Measurements from ENCODE around the gene LHX6. TPM values are rescaled to one million over a fixed set of nuclear protein-coding genes. Genes with fewer than 3 reads are reported as not detected.

The LHX6 gene
- total RNA-seq, 1 experiment from 2014 or later, result 1.8 TPM

DNA sequence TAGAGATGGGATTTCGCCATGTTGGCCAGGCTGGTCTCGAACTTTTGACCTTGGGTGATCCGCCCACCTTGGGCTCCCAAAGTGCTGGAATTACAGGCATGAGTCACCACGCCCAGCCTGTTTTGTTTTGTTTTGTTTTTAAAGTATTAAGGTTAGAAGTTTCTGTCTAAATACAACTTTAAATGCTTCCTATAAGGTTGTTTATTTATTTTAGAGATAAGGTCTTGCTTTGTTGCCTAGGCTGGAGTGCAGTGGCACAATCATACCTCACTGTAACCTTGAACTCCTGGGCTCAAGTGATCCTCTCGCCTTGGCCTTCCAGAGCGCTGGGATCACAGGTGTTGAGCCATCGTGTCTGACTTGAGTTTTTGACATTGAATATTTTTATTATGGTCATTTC is 47.3 kb upstream of the LHX6 start:
- H3K27me3 Mint-ChIP-seq (ENCODE audit: low read depth), result no peaks in the 10 kb centered on the region
- peaks cover 0 to 3% of the 10 kb centered on the region in 2 experiments; a peak in 3 of 4 replicates for H3K4me1 Mint-ChIP-seq
- no peaks in the 10 kb centered on the region for H3K27me3 ChIP-seq (ENCODE audit: insufficient read depth, low read length)
- H4K8ac ChIP-seq (replicated peaks; ENCODE audit: insufficient read length, low read depth, low read length), result no peak overlapping the region
- no CpG with 5 or more reads among the region's 7 CpGs for WGBS (ENCODE audit: extremely low coverage, insufficient read length, low lambda C conversion rate)
- peaks cover 2% of the 10 kb centered on the region; the same call in 1 of the 2 replicates for H3K79me2 ChIP-seq (ENCODE audit: insufficient read depth, low read length)
- no peaks in the 10 kb centered on the region for H3K4me1 ChIP-seq (ENCODE audit: insufficient read depth, low read length)
- H3K4me3 Mint-ChIP-seq, result no peak overlapping the region
- no peaks in the 10 kb centered on the region for H3K9me3 ChIP-seq (ENCODE audit: control insufficient read depth, low read depth, low read length)
- no peak overlapping the region for H2BK120ac ChIP-seq (ENCODE audit: low read depth, low read length, poor library complexity, severe bottlenecking)
- H3K4me2 ChIP-seq (ENCODE audit: insufficient read depth, insufficient read length, low read length), result no peak overlapping the region
- no peak overlapping the region for H2BK15ac ChIP-seq (ENCODE audit: low read depth, low read length)
- H3K79me1 ChIP-seq (ENCODE audit: insufficient read depth, low read depth, low read length, poor library complexity, severe bottlenecking), result no peaks in the 10 kb centered on the region
- no peak overlapping the region for H3T11ph ChIP-seq (ENCODE audit: low read length)
- H3K4ac ChIP-seq (ENCODE audit: low read depth, low read length), result no peak overlapping the region
- no peak overlapping the region for H2AFZ ChIP-seq (ENCODE audit: low read length)
- H4K20me1 ChIP-seq (ENCODE audit: control insufficient read depth, insufficient read depth, insufficient read length), result no peaks in the 10 kb centered on the region
- TF ChIP-seq, protein P1, sequence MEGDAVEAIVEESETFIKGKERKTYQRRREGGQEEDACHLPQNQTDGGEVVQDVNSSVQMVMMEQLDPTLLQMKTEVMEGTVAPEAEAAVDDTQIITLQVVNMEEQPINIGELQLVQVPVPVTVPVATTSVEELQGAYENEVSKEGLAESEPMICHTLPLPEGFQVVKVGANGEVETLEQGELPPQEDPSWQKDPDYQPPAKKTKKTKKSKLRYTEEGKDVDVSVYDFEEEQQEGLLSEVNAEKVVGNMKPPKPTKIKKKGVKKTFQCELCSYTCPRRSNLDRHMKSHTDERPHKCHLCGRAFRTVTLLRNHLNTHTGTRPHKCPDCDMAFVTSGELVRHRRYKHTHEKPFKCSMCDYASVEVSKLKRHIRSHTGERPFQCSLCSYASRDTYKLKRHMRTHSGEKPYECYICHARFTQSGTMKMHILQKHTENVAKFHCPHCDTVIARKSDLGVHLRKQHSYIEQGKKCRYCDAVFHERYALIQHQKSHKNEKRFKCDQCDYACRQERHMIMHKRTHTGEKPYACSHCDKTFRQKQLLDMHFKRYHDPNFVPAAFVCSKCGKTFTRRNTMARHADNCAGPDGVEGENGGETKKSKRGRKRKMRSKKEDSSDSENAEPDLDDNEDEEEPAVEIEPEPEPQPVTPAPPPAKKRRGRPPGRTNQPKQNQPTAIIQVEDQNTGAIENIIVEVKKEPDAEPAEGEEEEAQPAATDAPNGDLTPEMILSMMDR (conservative IDR thresholded peaks at IDR 0.05), result no peak
- H2BK5ac ChIP-seq (ENCODE audit: insufficient read length, low read length), result no peak overlapping the region
- no peak overlapping the region for H3K23ac ChIP-seq (ENCODE audit: insufficient read length, low read depth, low read length)
- no peak overlapping the region for H4K91ac ChIP-seq (ENCODE audit: insufficient read length, low read depth, low read length)
- H3K36me3 Mint-ChIP-seq (ENCODE audit: insufficient read depth in 1 of 3, low read depth in 3 of 3), result peaks cover 48 to 60% (median 58%) of the 10 kb centered on the region in 3 experiments
- H3K9me3 Mint-ChIP-seq, result peaks cover 5 to 20% of the 10 kb centered on the region in 2 experiments; a peak in 4 of 5 replicates
- H4K5ac ChIP-seq (ENCODE audit: insufficient read length, low read depth, low read length), result no peak overlapping the region
- H3K18ac ChIP-seq (ENCODE audit: insufficient read length, low read depth, low read length), result no peak overlapping the region
- no peak for DNase-seq
- H3K27ac Mint-ChIP-seq, result no peak overlapping the region
- no peak overlapping the region for H2BK12ac ChIP-seq (ENCODE audit: insufficient read length, low read depth, low read length)
- no peaks in the 10 kb centered on the region for H3K23me2 ChIP-seq (ENCODE audit: insufficient read length, low read depth, low read length, poor library complexity, severe bottlenecking)
- no peak overlapping the region for H3K56ac ChIP-seq (ENCODE audit: insufficient read length, low read depth, low read length)
- no peak overlapping the region for H3K14ac ChIP-seq (ENCODE audit: insufficient read depth, low read length)
- H3K27ac ChIP-seq (ENCODE audit: insufficient read length, low read depth, low read length), result no peak overlapping the region
- no peak overlapping the region for H2AK5ac ChIP-seq (ENCODE audit: insufficient read length, low read length)
- no peak overlapping the region for H2BK20ac ChIP-seq (ENCODE audit: low read depth, low read length, poor library complexity, severe bottlenecking)
- no peak overlapping the region for H3K9ac ChIP-seq (ENCODE audit: extremely low read depth, insufficient read length, low read length)

All from H9 (cell line).